ENCODE measurements around the gene CPA5. TPM values are rescaled to one million over a fixed set of nuclear protein-coding genes. Genes with fewer than 3 reads are reported as not detected.

CPA5 gene
- total RNA-seq, 1 donor from 2014 or later: not detected

- Histone ChIP-seq H3K9ac (no peak overlapping the region), H3K4me1 (peaks cover 43% of the 10 kb centered on the region), H3K27me3 (no peaks in the 10 kb centered on the region), H2AFZ (replicated peaks) (peak overlapping the region; percentile 6), H3F3A (ENCODE audit: low read depth) (peaks cover 32% of the 10 kb centered on the region), H3K4me2 (peak overlapping the region; percentile 55), H3K9me3 (ENCODE audit: low read depth) (no peaks in the 10 kb centered on the region), H3K79me2 (ENCODE audit: low read depth) (no peaks in the 10 kb centered on the region), H3K27ac (no peak overlapping the region), H3K4me3 (no peak overlapping the region), H4K20me1 (ENCODE audit: low read depth) (no peaks in the 10 kb centered on the region), H3K36me3 (no peaks in the 10 kb centered on the region)
- peak overlapping the region; percentile 100 for H3K27ac Mint-ChIP-seq
- H3K27me3 Mint-ChIP-seq (ENCODE audit: insufficient read depth, low read depth): peaks cover 6% of the 10 kb centered on the region
- peaks cover 1% of the 10 kb centered on the region for H3K36me3 Mint-ChIP-seq
- peak; percentile 45 for DNase-seq (ENCODE audit: low spot score)
- H3K4me3 Mint-ChIP-seq: peak overlapping the region; percentile 80
- peaks cover 86% of the 10 kb centered on the region for H3K4me1 Mint-ChIP-seq
- H3K9me3 Mint-ChIP-seq: peaks cover 2% of the 10 kb centered on the region
- no peak for TF ChIP-seq EZH2 (IDR thresholded peaks at IDR 0.05)
- no peak for TF ChIP-seq EZH2phosphoT487 (IDR thresholded peaks at IDR 0.05)
- TF ChIP-seq CTCF (IDR thresholded peaks at IDR 0.05): no peak
Observed at GRCh38 chr7:130352194-130353074, 7.8 kb downstream of the CPA5 start.

- Histone ChIP-seq H3K4me1 (peaks cover 43% of the 10 kb centered on the region), H3K27me3 (no peaks in the 10 kb centered on the region), H2AFZ (replicated peaks) (peak overlapping the region; percentile 18), H3K4me2 (no peak overlapping the region), H3K4me3 (no peak overlapping the region), H3K9ac (no peak overlapping the region), H3K36me3 (no peaks in the 10 kb centered on the region), H4K20me1 (ENCODE audit: low read depth) (no peaks in the 10 kb centered on the region), H3K27ac (no peak overlapping the region), H3K9me3 (ENCODE audit: low read depth) (no peaks in the 10 kb centered on the region), H3F3A (ENCODE audit: low read depth) (peaks cover 32% of the 10 kb centered on the region), H3K79me2 (ENCODE audit: low read depth) (no peaks in the 10 kb centered on the region)
- no peak for TF ChIP-seq CTCF (IDR thresholded peaks at IDR 0.05)
- TF ChIP-seq EZH2phosphoT487 (IDR thresholded peaks at IDR 0.05): no peak
- no peak for TF ChIP-seq EZH2 (IDR thresholded peaks at IDR 0.05)
- peaks cover 2% of the 10 kb centered on the region for H3K9me3 Mint-ChIP-seq
- H3K4me1 Mint-ChIP-seq: peaks cover 78% of the 10 kb centered on the region
- peak overlapping the region; percentile 80 for H3K27ac Mint-ChIP-seq
- peaks cover 6% of the 10 kb centered on the region for H3K27me3 Mint-ChIP-seq (ENCODE audit: insufficient read depth, low read depth)
- DNase-seq (ENCODE audit: low spot score): no peak
- H3K36me3 Mint-ChIP-seq: peaks cover 1% of the 10 kb centered on the region
- H3K4me3 Mint-ChIP-seq: peak overlapping the region; percentile 14
Observed at GRCh38 chr7:130353196-130353595, 8.6 kb downstream of the CPA5 start.

GRCh38 chr7:130356121-130356875 is 11.7 kb downstream of the CPA5 start:
- no peaks in the 10 kb centered on the region for H3K79me2 ChIP-seq (ENCODE audit: low read depth)
- no peak overlapping the region for H3K4me3 ChIP-seq
- H3K9ac ChIP-seq: no peak overlapping the region
- no peaks in the 10 kb centered on the region for H3K9me3 ChIP-seq (ENCODE audit: low read depth)
- Mint-ChIP-seq H3K9me3 (peaks cover 25% of the 10 kb centered on the region), H3K27ac (peak overlapping the region; percentile 99), H3K36me3 (peaks cover 4% of the 10 kb centered on the region), H3K4me3 (no peak overlapping the region), H3K4me1 (peaks cover 52% of the 10 kb centered on the region), H3K27me3 (ENCODE audit: insufficient read depth, low read depth) (peaks cover 14% of the 10 kb centered on the region)
- no peak for TF ChIP-seq EZH2phosphoT487 (IDR thresholded peaks at IDR 0.05)
- TF ChIP-seq EZH2 (IDR thresholded peaks at IDR 0.05): no peak
- no peak for TF ChIP-seq CTCF (IDR thresholded peaks at IDR 0.05)
- peaks cover 27% of the 10 kb centered on the region for H3K4me1 ChIP-seq
- no peaks in the 10 kb centered on the region for H3K36me3 ChIP-seq
- peaks cover 15% of the 10 kb centered on the region for H3F3A ChIP-seq (ENCODE audit: low read depth)
- H3K27ac ChIP-seq: peak overlapping the region; percentile 65
- no peaks in the 10 kb centered on the region for H3K27me3 ChIP-seq
- peak overlapping the region; percentile 2 for H3K4me2 ChIP-seq
- H2AFZ ChIP-seq (replicated peaks): peak overlapping the region; percentile 92
- DNase-seq (ENCODE audit: low spot score): peak; percentile 79
- no peaks in the 10 kb centered on the region for H4K20me1 ChIP-seq (ENCODE audit: low read depth)
